NCI-H1417 treated with DMSO at 0.1 percent for 48 hours (cell line): ENCODE results near the gene SWSAP1.

Source experiments
- DNase-seq: peaks from one replicate; lab custom pipeline; 2025; lab: John Stamatoyannopoulos, UW

SWSAP1 gene

GRCh38 chr19:11355160-11356073 lies 19.0 kb upstream of the SWSAP1 start, which contains the start of gene PLPPR2:
Gene PLPPR2, plus strand, starts transcription at chr19:11355432. Its CDS starts 2,242 bp downstream, at chr19:11357674.
- peak; percentile 56 for DNase-seq

- DNase-seq, result no peak
Observed at GRCh38 chr19:11356074-11356397, 18.4 kb upstream of the SWSAP1 start.

DNA sequence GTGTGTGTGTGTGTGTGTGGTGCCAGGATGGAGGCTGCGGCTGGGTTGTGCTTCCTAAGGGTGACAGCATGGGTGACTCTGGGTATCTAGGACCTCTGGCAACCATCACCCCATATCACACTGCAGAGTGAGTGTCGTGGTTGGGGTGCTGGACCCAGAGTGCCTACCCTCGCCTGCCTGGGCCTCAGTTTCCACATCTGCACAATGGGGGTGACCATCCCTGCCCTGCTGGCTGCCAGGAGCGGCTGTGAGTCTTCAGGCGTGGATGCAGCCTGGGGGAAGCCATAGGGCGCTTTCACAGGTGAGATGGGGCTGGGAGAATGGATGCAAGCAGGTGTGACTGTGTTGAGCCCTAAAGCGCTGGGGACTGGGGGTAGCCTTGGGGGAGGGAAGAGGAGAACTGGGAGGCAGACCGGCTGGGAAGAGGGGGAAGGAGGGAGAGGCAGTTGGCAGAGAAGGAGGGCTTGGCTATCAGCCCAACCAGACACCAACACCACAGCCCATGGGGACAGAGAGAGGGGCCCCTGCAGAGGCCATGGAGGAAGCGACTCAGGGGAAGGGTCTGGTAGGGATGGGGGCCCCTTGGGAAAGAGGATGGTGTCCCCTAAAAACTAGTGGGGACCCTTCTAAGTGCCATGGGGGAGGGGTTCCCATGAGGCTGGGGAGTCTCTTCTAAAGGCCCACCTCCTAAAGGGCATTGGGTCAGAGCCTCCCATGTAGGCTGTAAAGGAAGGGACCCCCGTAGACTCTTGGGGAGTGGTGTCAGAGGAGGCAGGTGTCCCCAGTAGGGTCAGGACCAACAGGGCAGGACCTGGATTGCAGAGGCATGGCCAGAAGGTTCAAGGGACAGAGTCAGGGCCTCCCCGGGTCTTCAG lies 17.6 kb upstream of the SWSAP1 start:
- DNase-seq, result no peak

DNA sequence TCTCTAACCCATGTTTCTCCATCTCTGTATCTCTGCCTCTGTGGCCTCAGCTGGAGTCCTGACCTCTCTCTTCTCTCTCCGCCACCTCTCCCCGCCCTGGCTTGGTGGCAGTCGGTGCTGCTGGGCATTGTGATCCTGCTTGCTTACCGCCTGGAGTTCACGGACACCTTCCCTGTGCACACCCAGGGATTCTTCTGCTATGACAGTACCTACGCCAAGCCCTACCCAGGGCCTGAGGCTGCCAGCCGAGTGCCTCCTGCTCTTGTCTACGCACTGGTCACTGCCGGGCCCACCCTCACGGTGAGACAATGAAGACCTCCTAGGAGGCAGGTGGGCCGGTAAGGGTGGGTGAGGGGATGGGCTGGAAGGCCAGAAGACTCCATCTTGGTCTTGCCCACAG lies 15.0 kb upstream of the SWSAP1 start:
- no peak for DNase-seq

GRCh38 chr19:11361037-11361770 lies 13.3 kb upstream of the SWSAP1 start:
- no peak for DNase-seq

- DNase-seq, result no peak
Observed at GRCh38 chr19:11361771-11362731, 12.4 kb upstream of the SWSAP1 start.

DNA sequence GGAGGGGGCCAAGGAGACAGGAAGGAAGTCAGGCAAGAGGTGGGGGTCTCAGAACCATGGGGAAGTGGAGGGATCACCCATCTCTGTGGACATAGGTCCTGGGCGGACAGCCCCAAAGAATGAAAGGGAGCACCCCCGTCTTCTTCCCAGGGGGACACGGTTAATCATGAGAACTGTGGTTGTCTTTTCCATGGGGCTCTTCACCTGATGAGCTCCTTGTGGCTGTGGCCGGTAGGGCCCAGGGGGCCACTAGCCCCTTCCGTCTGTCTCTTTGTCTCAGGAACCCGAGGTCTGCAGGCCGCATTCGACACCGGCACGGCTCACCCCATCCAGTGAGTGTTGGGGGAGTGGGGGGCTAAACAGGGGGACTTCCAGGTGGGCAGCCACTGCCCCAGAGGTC lies 10.6 kb upstream of the SWSAP1 start:
- no peak for DNase-seq

DNA sequence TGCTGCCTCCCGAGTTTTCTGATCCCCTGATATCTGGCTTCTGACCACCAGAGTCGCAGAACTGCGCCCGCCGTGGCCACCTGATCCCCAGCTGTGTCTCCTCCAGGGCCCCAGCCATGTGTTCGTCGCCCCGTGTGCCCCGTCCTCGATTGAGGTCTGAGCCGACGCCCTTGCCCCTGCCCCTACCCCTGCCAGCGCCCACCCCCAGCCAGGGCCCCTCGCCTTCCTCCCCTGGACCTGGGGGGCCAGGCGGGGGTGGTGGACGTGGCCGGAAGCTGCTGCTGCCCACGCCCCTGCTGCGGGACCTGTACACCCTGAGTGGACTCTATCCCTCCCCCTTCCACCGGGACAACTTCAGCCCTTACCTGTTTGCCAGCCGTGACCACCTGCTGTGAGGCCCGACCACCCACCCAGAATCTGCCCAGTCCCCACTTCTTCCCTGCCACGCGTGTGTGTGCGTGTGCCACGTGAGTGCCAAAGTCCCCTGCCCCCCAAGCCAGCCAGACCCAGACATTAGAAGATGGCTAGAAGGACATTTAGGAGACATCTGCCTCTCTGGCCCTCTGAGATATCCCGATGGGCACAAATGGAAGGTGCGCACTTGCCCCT lies 10.1 kb upstream of the SWSAP1 start:
- no peak for DNase-seq

GRCh38 chr19:11364935-11365334 lies 9.5 kb upstream of the SWSAP1 start:
- DNase-seq, result no peak

DNA sequence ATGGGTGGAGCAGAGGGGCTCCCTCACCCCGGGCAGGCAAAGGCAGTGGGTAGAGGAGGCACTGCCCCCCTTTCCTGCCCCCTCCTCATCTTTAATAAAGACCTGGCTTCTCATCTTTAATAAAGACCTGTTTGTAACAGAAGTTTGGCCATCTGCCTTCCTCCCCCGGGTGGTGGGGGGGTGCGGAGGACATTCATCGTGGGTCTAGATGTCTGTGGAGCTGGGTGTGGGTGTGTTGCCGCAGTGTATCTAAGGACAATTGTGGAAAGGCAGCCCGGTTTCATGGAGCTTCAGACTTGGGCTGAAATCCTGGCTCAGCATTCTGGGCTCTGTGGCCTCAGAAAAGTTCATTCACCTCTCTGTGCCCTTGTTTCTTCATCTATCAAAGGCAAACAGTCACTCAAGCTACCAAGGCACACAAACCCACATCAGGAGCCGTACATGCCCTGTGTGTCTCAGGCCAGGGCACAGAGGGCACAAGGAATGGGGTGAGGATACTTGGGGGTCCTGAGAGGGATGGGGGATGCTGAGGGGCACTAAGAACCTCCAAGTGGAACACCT lies 8.8 kb upstream of the SWSAP1 start:
- no peak for DNase-seq

- no peak for DNase-seq
Observed at GRCh38 chr19:11367528-11367927, 6.9 kb upstream of the SWSAP1 start.

- DNase-seq, result no peak
Observed at GRCh38 chr19:11370744-11371143, 3.7 kb upstream of the SWSAP1 start.

- DNase-seq, result peak; percentile 84
Observed at GRCh38 chr19:11373166-11373884, 1.1 kb upstream of the SWSAP1 start.

GRCh38 chr19:11373885-11374432 lies 507 bp upstream of the SWSAP1 start:
- DNase-seq, result no peak

- DNase-seq, result no peak
Observed at GRCh38 chr19:11375143-11375948, 880 bp downstream of the SWSAP1 start.

- DNase-seq, result no peak
Observed at GRCh38 chr19:11377237-11377636, 2.8 kb downstream of the SWSAP1 start.

DNA sequence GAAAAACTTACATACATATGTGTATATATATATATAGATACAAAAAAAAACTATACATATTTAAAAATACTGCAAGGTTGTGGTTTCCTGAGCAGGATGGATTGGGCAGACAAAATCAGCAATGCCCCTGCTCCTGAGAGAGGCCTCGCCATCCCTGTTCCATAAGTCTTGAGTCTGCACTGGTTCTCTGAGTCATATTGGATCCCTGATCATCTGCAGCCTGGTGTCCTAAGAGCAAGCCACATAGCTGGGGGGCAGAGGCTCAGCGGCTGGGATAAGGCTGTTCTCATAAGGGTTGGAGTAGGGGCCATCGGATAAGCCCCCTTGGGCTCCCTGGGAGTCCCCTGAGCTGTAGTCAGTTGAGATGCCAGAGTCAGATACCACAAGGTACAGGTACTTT lies 3.3 kb downstream of the SWSAP1 start:
- DNase-seq, result no peak
